GM15510 (cell line): Measurements from ENCODE around the gene SNCA.

Experiments
- POLR2A ChIP-seq: IDR thresholded peaks from 3 replicates; pipeline ENCODE4 v1.6.1; 2011; ENCODE audit warnings: borderline replicate concordance; ENCODE audit not compliant: insufficient read length; ENCODE audit errors: extremely low read depth

Gene SNCA

GRCh38 chr4:89836897-89837384 is at the start of gene SNCA:
TSS of gene SNCA (minus strand) at chr4:89837161. CDS start at chr4:89835667, 1,494 bp downstream.
- no peak for TF ChIP-seq POLR2A

GRCh38 chr4:89879215-89879614 is 42.3 kb upstream of the SNCA start:
- TF ChIP-seq POLR2A = no peak

GRCh38 chr4:89878611-89879010 is 41.6 kb upstream of the SNCA start:
- no peak for TF ChIP-seq POLR2A

GRCh38 chr4:89876548-89876947 is 39.6 kb upstream of the SNCA start:
- no peak for TF ChIP-seq POLR2A

GRCh38 chr4:89871211-89871610 is 34.2 kb upstream of the SNCA start:
- TF ChIP-seq POLR2A = no peak

GRCh38 chr4:89868999-89869589 is 32.1 kb upstream of the SNCA start:
- no peak for TF ChIP-seq POLR2A

- TF ChIP-seq POLR2A = no peak
These were observed 31.3 kb upstream of the SNCA start for GRCh38 chr4:89868276-89868675.

- no peak for TF ChIP-seq POLR2A
These were observed 26.6 kb upstream of the SNCA start for GRCh38 chr4:89863533-89863932.

GRCh38 chr4:89860971-89861370 is 24.0 kb upstream of the SNCA start:
- no peak for TF ChIP-seq POLR2A

GRCh38 chr4:89855236-89855635 is 18.3 kb upstream of the SNCA start:
- TF ChIP-seq POLR2A = no peak

GRCh38 chr4:89847571-89848325 is 10.8 kb upstream of the SNCA start:
- no peak for TF ChIP-seq POLR2A

- TF ChIP-seq POLR2A = no peak
These were observed 2.6 kb upstream of the SNCA start for GRCh38 chr4:89839558-89839957.

GRCh38 chr4:89837993-89838390 is 1.0 kb upstream of the SNCA start:
- no peak for TF ChIP-seq POLR2A

GRCh38 chr4:89837385-89837992 is 528 bp upstream of the SNCA start:
- no peak for TF ChIP-seq POLR2A

GRCh38 chr4:89836031-89836745 is 773 bp downstream of the SNCA start:
- no peak for TF ChIP-seq POLR2A

- TF ChIP-seq POLR2A = no peak
These were observed 1.5 kb downstream of the SNCA start for GRCh38 chr4:89835413-89835812.
